ENCODE measurements around the gene SPOCK1. TPM values are rescaled to one million over a fixed set of nuclear protein-coding genes. Genes with fewer than 3 reads are reported as not detected.

The SPOCK1 gene
- total RNA-seq, 1 experiment from 2014 or later: 23.9 TPM

- Histone ChIP-seq H3K4me2 (no peak overlapping the region), H3K9me3 (ENCODE audit: insufficient read depth, low read depth) (no peaks in the 10 kb centered on the region), H3F3A (ENCODE audit: insufficient read depth, low read depth) (no peaks in the 10 kb centered on the region), H3K27ac (no peak overlapping the region), H3K27me3 (ENCODE audit: insufficient read depth, low read depth) (no peaks in the 10 kb centered on the region; the same call in 1 of the 2 replicates), H3K79me2 (ENCODE audit: low read depth) (no peaks in the 10 kb centered on the region), H3K4me1 (replicated peaks; ENCODE audit: insufficient read depth) (no peaks in the 10 kb centered on the region), H3K36me3 (ENCODE audit: low read depth) (no peaks in the 10 kb centered on the region), H3K4me3 (no peak overlapping the region), H3K9me2 (ENCODE audit: insufficient read depth) (no peaks in the 10 kb centered on the region), H2AFZ (no peak overlapping the region), H4K20me1 (ENCODE audit: insufficient read depth) (no peaks in the 10 kb centered on the region)
- intact Hi-C loops (cut with micrococcal nuclease; ENCODE audit: unreplicated experiment): no loop called here
- ChIA-PET CTCF (no interaction called here), POLR2A (ENCODE audit: unreplicated experiment) (no interaction called here)
- BruUV-seq (replicated peaks): no TSS peak
- TF ChIP-seq CTCF (conservative IDR thresholded peaks at IDR 0.05) (no peak), EZH2 (IDR thresholded peaks at IDR 0.05; ENCODE audit: low read depth) (no peak)
- DNase-seq: no peak
These were observed 34.8 kb upstream of the SPOCK1 start for GRCh38 chr5:137533963-137534362.

- BruUV-seq (replicated peaks): no TSS peak
These were observed 32.1 kb upstream of the SPOCK1 start for GRCh38 chr5:137531266-137531665.

GRCh38 chr5:137521246-137521645 is 22.1 kb upstream of the SPOCK1 start:
- H3K4me1 ChIP-seq (replicated peaks; ENCODE audit: insufficient read depth): no peaks in the 10 kb centered on the region
- H3K79me2 ChIP-seq (ENCODE audit: low read depth): no peaks in the 10 kb centered on the region
- no peaks in the 10 kb centered on the region for H3K9me2 ChIP-seq (ENCODE audit: insufficient read depth)
- H3K27ac ChIP-seq: no peak overlapping the region
- H3K4me3 ChIP-seq: no peak overlapping the region
- H3K27me3 ChIP-seq (ENCODE audit: insufficient read depth, low read depth): 0 out of 2 replicates have a peak, but pooled peaks cover 4% of the 10 kb centered on the region
- no peak overlapping the region for H2AFZ ChIP-seq
- no peak for DNase-seq
- CTCF ChIA-PET: no interaction called here
- H3K36me3 ChIP-seq (ENCODE audit: low read depth): no peaks in the 10 kb centered on the region
- no TSS peak for BruUV-seq (replicated peaks)
- intact Hi-C loops (cut with micrococcal nuclease; ENCODE audit: unreplicated experiment): no loop called here
- H4K20me1 ChIP-seq (ENCODE audit: insufficient read depth): no peaks in the 10 kb centered on the region
- H3K4me2 ChIP-seq: no peak overlapping the region
- POLR2A ChIA-PET (ENCODE audit: unreplicated experiment): interaction anchor here (0.5 kb wide), 1 partner anchor 450 kb away, joined by 3 read pairs; no protein-coding TSS in a partner anchor
- H3K9me3 ChIP-seq (ENCODE audit: insufficient read depth, low read depth): no peaks in the 10 kb centered on the region; the same call in 1 of the 2 replicates
- TF ChIP-seq EZH2 (IDR thresholded peaks at IDR 0.05; ENCODE audit: low read depth): no peak
- TF ChIP-seq CTCF (conservative IDR thresholded peaks at IDR 0.05): no peak
- H3F3A ChIP-seq (ENCODE audit: insufficient read depth, low read depth): no peaks in the 10 kb centered on the region

More at GRCh38 chr5:137531266-137531665, 32.1 kb upstream of the SPOCK1 start:
- Histone ChIP-seq H3K4me2 (no peak overlapping the region), H3K79me2 (ENCODE audit: low read depth) (no peaks in the 10 kb centered on the region), H3K9me3 (ENCODE audit: insufficient read depth, low read depth) (no peaks in the 10 kb centered on the region), H3K4me3 (no peak overlapping the region), H3K27me3 (ENCODE audit: insufficient read depth, low read depth) (peaks cover 4% of the 10 kb centered on the region; the same call in 1 of the 2 replicates), H3F3A (ENCODE audit: insufficient read depth, low read depth) (no peaks in the 10 kb centered on the region), H3K36me3 (ENCODE audit: low read depth) (no peaks in the 10 kb centered on the region), H4K20me1 (ENCODE audit: insufficient read depth) (no peaks in the 10 kb centered on the region), H3K9me2 (ENCODE audit: insufficient read depth) (no peaks in the 10 kb centered on the region), H3K4me1 (replicated peaks; ENCODE audit: insufficient read depth) (no peaks in the 10 kb centered on the region), H3K27ac (no peak overlapping the region), H2AFZ (no peak overlapping the region)
- CTCF ChIA-PET: no interaction called here
- intact Hi-C loops (cut with micrococcal nuclease; ENCODE audit: unreplicated experiment): no loop called here
- TF ChIP-seq CTCF (conservative IDR thresholded peaks at IDR 0.05) (no peak), EZH2 (IDR thresholded peaks at IDR 0.05; ENCODE audit: low read depth) (no peak)
- POLR2A ChIA-PET (ENCODE audit: unreplicated experiment): no interaction called here
- no peak for DNase-seq

Measured in PC-9 (cell line).